DND-41 (cell line): ENCODE results near the gene STRA8.

ENCODE experiments used
- EZH2 ChIP-seq: IDR thresholded peaks from 3 replicates; pipeline ENCODE4 v1.6.1; 2012; ENCODE audit warnings: borderline replicate concordance, low read depth, mild to moderate bottlenecking, moderate library complexity, low read length, inconsistent platforms; ENCODE audit not compliant: severe bottlenecking
- TF ChIP-seq, protein P1 (sequence below): IDR thresholded peaks from 2 replicates; pipeline ENCODE4 v1.5.1; 2012; ENCODE audit warnings: borderline replicate concordance, low read length, moderate library complexity, mild to moderate bottlenecking; ENCODE audit not compliant: poor library complexity, severe bottlenecking; ENCODE audit errors: extremely low read depth

DNA sequence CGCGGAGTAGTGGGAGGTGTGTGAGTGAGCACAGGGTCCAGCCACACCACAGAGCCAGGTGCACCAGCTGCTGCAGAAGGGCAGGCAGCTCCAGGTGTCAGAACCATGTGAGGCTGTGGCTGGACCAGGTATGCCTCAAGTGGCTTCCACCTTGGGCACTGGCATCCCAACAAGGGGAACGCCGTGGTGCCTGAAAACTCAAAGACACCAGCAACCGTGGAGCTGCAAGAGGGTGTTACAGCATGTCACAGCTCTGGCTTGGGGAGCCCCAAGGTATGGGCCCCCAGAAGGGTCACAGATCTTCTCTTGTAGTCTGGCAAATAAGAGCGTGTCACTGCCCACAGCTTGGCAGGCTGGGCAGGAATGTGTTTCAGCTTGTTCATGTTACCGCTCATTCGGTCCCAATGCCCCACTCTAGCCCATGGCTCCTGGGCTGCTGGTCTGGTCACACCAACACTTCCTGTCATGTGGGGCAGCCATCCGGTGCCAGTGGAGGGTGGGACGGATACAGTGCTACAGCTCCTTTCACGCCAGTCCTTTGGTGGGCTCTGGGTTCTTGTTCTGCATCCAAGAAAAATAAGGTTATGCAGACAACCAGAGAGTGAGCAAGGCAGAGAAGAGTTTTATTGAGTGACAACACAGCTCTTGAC, 29.8 kb downstream of the STRA8 start:
- TF ChIP-seq, protein P1, sequence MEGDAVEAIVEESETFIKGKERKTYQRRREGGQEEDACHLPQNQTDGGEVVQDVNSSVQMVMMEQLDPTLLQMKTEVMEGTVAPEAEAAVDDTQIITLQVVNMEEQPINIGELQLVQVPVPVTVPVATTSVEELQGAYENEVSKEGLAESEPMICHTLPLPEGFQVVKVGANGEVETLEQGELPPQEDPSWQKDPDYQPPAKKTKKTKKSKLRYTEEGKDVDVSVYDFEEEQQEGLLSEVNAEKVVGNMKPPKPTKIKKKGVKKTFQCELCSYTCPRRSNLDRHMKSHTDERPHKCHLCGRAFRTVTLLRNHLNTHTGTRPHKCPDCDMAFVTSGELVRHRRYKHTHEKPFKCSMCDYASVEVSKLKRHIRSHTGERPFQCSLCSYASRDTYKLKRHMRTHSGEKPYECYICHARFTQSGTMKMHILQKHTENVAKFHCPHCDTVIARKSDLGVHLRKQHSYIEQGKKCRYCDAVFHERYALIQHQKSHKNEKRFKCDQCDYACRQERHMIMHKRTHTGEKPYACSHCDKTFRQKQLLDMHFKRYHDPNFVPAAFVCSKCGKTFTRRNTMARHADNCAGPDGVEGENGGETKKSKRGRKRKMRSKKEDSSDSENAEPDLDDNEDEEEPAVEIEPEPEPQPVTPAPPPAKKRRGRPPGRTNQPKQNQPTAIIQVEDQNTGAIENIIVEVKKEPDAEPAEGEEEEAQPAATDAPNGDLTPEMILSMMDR, result no peak
- no peak for TF ChIP-seq EZH2
